Measurements from ENCODE around the gene SLC30A2. TPM values are rescaled to one million over a fixed set of nuclear protein-coding genes. Genes with fewer than 3 reads are reported as not detected.

Gene SLC30A2
- total and polyA plus RNA-seq, 9 of the 15 experiments (the other 6 are each of a cell fraction or from before 2014, with no cell fraction given) = 0.01 to 0.18 (median 0.06) TPM; not detected in 3

DNA sequence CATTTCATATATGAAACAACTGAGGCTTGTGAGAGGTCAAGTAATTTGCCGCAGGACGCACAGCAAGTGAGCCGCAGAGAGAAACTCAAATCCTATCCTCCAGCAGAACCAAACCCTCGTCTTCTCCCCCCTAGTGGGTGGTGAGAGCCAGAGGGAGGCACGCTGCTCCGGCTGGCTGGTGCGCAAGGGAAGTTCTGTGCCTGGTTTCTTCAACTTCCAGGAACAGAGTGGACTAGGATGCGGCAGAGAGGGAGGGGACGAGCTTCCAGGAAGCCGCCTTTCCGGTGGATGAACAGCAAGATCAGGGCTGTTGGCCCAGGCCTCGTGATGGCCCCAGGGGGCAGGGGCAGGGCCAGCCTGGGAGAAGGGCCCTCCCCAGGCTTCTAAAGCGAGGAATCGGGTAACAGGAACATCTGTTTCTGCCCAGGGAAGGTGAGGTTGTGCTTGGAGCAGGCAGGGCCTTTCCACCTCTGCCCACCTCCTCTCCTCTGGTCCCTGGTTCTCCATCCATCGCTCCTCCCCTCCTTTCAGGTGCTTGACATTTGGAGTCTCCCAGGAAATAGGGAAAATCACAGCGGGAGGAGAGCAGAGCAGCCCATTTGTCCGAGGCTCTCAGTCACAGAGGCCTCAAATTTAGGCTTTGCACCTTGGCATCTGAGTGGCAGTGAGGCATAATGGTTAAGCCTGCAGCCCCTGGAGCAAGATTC is 48.9 kb upstream of the SLC30A2 start:
- Histone ChIP-seq H3K36me3 (ENCODE audit: control insufficient read depth, insufficient read depth, low read length) (no peaks in the 10 kb centered on the region), H3K4me1 (replicated peaks in 1 of 2; ENCODE audit: control insufficient read depth in 2 of 2, insufficient read depth in 2 of 2, low read length in 2 of 2) (peaks cover 20 to 45% of the 10 kb centered on the region in 2 experiments), H4K20me1 (replicated peaks; ENCODE audit: control insufficient read depth, insufficient read depth, low read length) (no peaks in the 10 kb centered on the region), H3K4me3 (no peak overlapping the region), H3K79me2 (ENCODE audit: control insufficient read depth, insufficient read depth, low read length) (no peaks in the 10 kb centered on the region), H3K27me3 (ENCODE audit: control insufficient read depth in 2 of 2, insufficient read depth in 2 of 2, low read length in 2 of 2) (no peaks in the 10 kb centered on the region), H3K4me2 (ENCODE audit: insufficient read depth, low read length) (peak overlapping the region; percentile 50), H3K9ac (ENCODE audit: insufficient read depth in 1 of 2, low read depth in 2 of 2, low read length in 2 of 2) (peak overlapping the region; percentile 41 to 79), H2AFZ (ENCODE audit: low read depth, low read length) (peak overlapping the region; percentile 93), H3K9me1 (ENCODE audit: control insufficient read depth, insufficient read depth, low read length) (no peaks in the 10 kb centered on the region), H3K9me3 (replicated peaks; ENCODE audit: control insufficient read depth, insufficient read depth, low read depth, low read length) (no peaks in the 10 kb centered on the region), H3K27ac (ENCODE audit: extremely low read depth, low read depth, low read length) (peak overlapping the region; percentile 27; the same call in 2 of the 3 replicates)
- WGBS (ENCODE audit: insufficient coverage, low coverage, missing lambda C conversion rate) = 16% methylated on average over 17 of the region's 17 CpGs
- no TSS peak for BruUV-seq (replicated peaks)
- intact Hi-C loops (cut with micrococcal nuclease) (no loop called here), in situ Hi-C loops (cut with MboI) (no loop called here)
- POLR2A ChIA-PET = interaction anchor here (0.5 to 1.7 kb wide), 12 partner anchors 10 to 617 kb away, joined by 3 to 5 read pairs (median 3); partner anchors contain the start of gene SH3BGRL3
- peak; percentile 58 to 82 (median 65) for DNase-seq (ENCODE audit: extremely low read depth in 1 of 4, low spot score in 3 of 4)
- peak; percentile 72 for ATAC-seq
- CTCF ChIA-PET (ENCODE audit: low intra/inter-chr PET ratio) = interaction anchor here (1.4 kb wide), 1 partner anchor 10 kb away, joined by 5 read pairs; no protein-coding TSS in a partner anchor
- peak; percentile 71 for FAIRE-seq
- TF ChIP-seq KDM1A (IDR thresholded peaks at IDR 0.05) (no peak), ZNF655 (CRISPR knock-in tag; IDR thresholded peaks at IDR 0.05) (no peak), ZNF639 (CRISPR knock-in tag; conservative IDR thresholded peaks at IDR 0.05 in 1 of 2, IDR thresholded peaks at IDR 0.05 in 1 of 2) (0 out of 4 replicates have a peak, but pooled peaks of 1 of the 2 experiments have one; percentile 26), ELF1 (tag; IDR thresholded peaks at IDR 0.05) (peak; percentile 75), KLF6 (CRISPR knock-in tag; IDR thresholded peaks at IDR 0.05; ENCODE audit: borderline replicate concordance) (no peak; the same call in 1 of the 2 replicates), MBD2 (IDR thresholded peaks at IDR 0.05; ENCODE audit: borderline replicate concordance, low read depth) (no peak), E2F1 (CRISPR knock-in tag; IDR thresholded peaks at IDR 0.05) (no peak), GTF2E2 (tag; IDR thresholded peaks at IDR 0.05) (no peak)
- TF ChIP-seq, protein P1, sequence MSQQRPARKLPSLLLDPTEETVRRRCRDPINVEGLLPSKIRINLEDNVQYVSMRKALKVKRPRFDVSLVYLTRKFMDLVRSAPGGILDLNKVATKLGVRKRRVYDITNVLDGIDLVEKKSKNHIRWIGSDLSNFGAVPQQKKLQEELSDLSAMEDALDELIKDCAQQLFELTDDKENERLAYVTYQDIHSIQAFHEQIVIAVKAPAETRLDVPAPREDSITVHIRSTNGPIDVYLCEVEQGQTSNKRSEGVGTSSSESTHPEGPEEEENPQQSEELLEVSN (IDR thresholded peaks at IDR 0.05; ENCODE audit: borderline replicate concordance in 1 of 2, extremely low read depth in 1 of 2, insufficient read depth in 1 of 2, insufficient read length in 1 of 2, low read depth in 1 of 2, low read length in 1 of 2, poor library complexity in 1 of 2, severe bottlenecking in 1 of 2) = peak; percentile 37 to 61
- TF ChIP-seq, protein P2, sequence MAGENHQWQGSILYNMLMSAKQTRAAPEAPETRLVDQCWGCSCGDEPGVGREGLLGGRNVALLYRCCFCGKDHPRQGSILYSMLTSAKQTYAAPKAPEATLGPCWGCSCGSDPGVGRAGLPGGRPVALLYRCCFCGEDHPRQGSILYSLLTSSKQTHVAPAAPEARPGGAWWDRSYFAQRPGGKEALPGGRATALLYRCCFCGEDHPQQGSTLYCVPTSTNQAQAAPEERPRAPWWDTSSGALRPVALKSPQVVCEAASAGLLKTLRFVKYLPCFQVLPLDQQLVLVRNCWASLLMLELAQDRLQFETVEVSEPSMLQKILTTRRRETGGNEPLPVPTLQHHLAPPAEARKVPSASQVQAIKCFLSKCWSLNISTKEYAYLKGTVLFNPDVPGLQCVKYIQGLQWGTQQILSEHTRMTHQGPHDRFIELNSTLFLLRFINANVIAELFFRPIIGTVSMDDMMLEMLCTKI (IDR thresholded peaks at IDR 0.05; ENCODE audit: partially characterized antibody) = no peak
- TF ChIP-seq, protein P3, sequence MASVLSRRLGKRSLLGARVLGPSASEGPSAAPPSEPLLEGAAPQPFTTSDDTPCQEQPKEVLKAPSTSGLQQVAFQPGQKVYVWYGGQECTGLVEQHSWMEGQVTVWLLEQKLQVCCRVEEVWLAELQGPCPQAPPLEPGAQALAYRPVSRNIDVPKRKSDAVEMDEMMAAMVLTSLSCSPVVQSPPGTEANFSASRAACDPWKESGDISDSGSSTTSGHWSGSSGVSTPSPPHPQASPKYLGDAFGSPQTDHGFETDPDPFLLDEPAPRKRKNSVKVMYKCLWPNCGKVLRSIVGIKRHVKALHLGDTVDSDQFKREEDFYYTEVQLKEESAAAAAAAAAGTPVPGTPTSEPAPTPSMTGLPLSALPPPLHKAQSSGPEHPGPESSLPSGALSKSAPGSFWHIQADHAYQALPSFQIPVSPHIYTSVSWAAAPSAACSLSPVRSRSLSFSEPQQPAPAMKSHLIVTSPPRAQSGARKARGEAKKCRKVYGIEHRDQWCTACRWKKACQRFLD (CRISPR knock-in tag; IDR thresholded peaks at IDR 0.05) = 0 out of 2 replicates have a peak, but pooled peaks have one; percentile 57
